ENCODE results near the gene PCDHGA1.
"Not testable (repeated sequence)": the region's sequence is repeated elsewhere in the genome, so short reads cannot be mapped to it uniquely, and the experiment has no call there.

PCDHGA1 gene

GRCh38 chr5:141412854-141413539 lies 82.7 kb downstream of the PCDHGA1 start, which contains the start of gene PCDHGA10:
TSS of gene PCDHGA10 (plus strand) at chr5:141412987. CDS start at chr5:141413176, 189 bp downstream.
- DNase-seq: no peak

- no peak for DNase-seq
Observed at GRCh38 chr5:141413540-141414069, 83.3 kb downstream of the PCDHGA1 start.

- DNase-seq: not testable (repeated sequence)
Observed at GRCh38 chr5:141414548-141415274, 84.4 kb downstream of the PCDHGA1 start.

- DNase-seq: not testable (repeated sequence)
Observed at GRCh38 chr5:141415275-141415618, 84.9 kb downstream of the PCDHGA1 start.

GRCh38 chr5:141417494-141418172 lies 87.3 kb downstream of the PCDHGA1 start, which contains the start of gene PCDHGB7:
TSS of gene PCDHGB7 (plus strand) at chr5:141417677. CDS start at chr5:141417860, 183 bp downstream.
- peak; percentile 17 for DNase-seq

GRCh38 chr5:141419074-141419880 lies 89.0 kb downstream of the PCDHGA1 start:
- DNase-seq: no peak

GRCh38 chr5:141420855-141421488 lies 90.7 kb downstream of the PCDHGA1 start, which contains the start of gene PCDHGA11:
TSS of gene PCDHGA11 (plus strand) at chr5:141421051. CDS start at chr5:141421228, 177 bp downstream.
- DNase-seq: no peak

GRCh38 chr5:141421489-141421855 lies 91.2 kb downstream of the PCDHGA1 start:
- no peak for DNase-seq

GRCh38 chr5:141422742-141423291 lies 92.5 kb downstream of the PCDHGA1 start:
- no peak for DNase-seq

- DNase-seq: no peak
Observed at GRCh38 chr5:141427783-141428426, 97.6 kb downstream of the PCDHGA1 start.

- DNase-seq: no peak
Observed at GRCh38 chr5:141430332-141431113, 100.2 kb downstream of the PCDHGA1 start, which contains the start of gene PCDHGA12. TSS of gene PCDHGA12 (plus strand) at chr5:141430507. CDS start at chr5:141430760, 253 bp downstream.

GRCh38 chr5:141431286-141431685 lies 101.0 kb downstream of the PCDHGA1 start:
- DNase-seq: no peak

- DNase-seq: not testable (repeated sequence)
Observed at GRCh38 chr5:141432308-141432707, 102.0 kb downstream of the PCDHGA1 start.

- DNase-seq: not testable (repeated sequence)
Observed at GRCh38 chr5:141432726-141433125, 102.4 kb downstream of the PCDHGA1 start.

- DNase-seq: no peak
Observed at GRCh38 chr5:141434006-141434405, 103.7 kb downstream of the PCDHGA1 start.

- no peak for DNase-seq
Observed at GRCh38 chr5:141437221-141437620, 106.9 kb downstream of the PCDHGA1 start.

GRCh38 chr5:141439411-141440141 lies 109.3 kb downstream of the PCDHGA1 start:
- no peak for DNase-seq

- DNase-seq: no peak
Observed at GRCh38 chr5:141440341-141440740, 110.0 kb downstream of the PCDHGA1 start.

- DNase-seq: no peak
Observed at GRCh38 chr5:141441571-141442170, 111.4 kb downstream of the PCDHGA1 start.
